GM12874 (cell line): ENCODE data around the gene MTR.

Experiments
- TF ChIP-seq, protein P1 (sequence below): IDR thresholded peaks from 2 replicates; pipeline ENCODE4 v1.5.1; 2011; ENCODE audit warnings: low read depth, mild to moderate bottlenecking, control low read depth, low read length, moderate library complexity; ENCODE audit not compliant: insufficient read depth

The MTR gene

GRCh38 chr1:236800002-236800620 lies 5.0 kb downstream of the MTR start:
- TF ChIP-seq, protein P1, sequence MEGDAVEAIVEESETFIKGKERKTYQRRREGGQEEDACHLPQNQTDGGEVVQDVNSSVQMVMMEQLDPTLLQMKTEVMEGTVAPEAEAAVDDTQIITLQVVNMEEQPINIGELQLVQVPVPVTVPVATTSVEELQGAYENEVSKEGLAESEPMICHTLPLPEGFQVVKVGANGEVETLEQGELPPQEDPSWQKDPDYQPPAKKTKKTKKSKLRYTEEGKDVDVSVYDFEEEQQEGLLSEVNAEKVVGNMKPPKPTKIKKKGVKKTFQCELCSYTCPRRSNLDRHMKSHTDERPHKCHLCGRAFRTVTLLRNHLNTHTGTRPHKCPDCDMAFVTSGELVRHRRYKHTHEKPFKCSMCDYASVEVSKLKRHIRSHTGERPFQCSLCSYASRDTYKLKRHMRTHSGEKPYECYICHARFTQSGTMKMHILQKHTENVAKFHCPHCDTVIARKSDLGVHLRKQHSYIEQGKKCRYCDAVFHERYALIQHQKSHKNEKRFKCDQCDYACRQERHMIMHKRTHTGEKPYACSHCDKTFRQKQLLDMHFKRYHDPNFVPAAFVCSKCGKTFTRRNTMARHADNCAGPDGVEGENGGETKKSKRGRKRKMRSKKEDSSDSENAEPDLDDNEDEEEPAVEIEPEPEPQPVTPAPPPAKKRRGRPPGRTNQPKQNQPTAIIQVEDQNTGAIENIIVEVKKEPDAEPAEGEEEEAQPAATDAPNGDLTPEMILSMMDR, result no peak

- TF ChIP-seq, protein P1, result no peak
Observed at GRCh38 chr1:236800623-236801022, 5.5 kb downstream of the MTR start.

- TF ChIP-seq, protein P1, result no peak
Observed at GRCh38 chr1:236802264-236802663, 7.2 kb downstream of the MTR start.

GRCh38 chr1:236806634-236807033 lies 11.5 kb downstream of the MTR start:
- TF ChIP-seq, protein P1, result no peak

DNA sequence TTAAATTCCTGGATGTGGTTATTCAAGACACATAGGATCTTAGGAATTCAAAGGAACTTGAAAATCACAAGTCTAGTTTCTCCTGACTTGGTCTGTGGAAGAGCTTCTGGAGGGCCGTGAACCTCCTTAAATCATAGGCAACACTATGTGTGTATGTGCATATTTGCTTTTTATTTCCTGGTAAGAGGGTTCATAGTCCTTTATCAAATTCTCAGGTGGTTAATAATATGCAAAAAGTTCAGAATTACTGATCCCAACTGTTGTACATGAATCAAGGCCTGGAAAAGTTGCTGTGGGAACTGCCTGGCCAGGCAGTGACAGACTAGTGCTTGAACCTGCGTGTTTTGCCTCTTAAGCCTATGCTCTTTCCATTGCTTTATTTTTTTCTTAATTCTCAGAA lies 12.9 kb downstream of the MTR start:
- TF ChIP-seq, protein P1, result no peak

GRCh38 chr1:236808564-236809130 lies 13.6 kb downstream of the MTR start:
- TF ChIP-seq, protein P1, result no peak

GRCh38 chr1:236809148-236809547 lies 14.1 kb downstream of the MTR start:
- TF ChIP-seq, protein P1, result no peak
